Dermis blood vessel endothelial cell (primary cell): ENCODE results near the gene JSRP1. TPM values are rescaled to one million over a fixed set of nuclear protein-coding genes. Genes with fewer than 3 reads are reported as not detected.

Source experiments
- DNase-seq: peaks from one replicate; pipeline ENCODE4 v3.0.0; 2010
- total RNA-seq: library from RNA; depleted of rRNA; stranded (reverse); fragments of >200 nt; gene quantifications from 2 replicates; pipeline ENCODE4 v1.2.3, GENCODE V29; 2014

The JSRP1 gene
- total RNA-seq, 1 donor from 2014 or later: 0.17 TPM

- DNase-seq: no peak
Observed at GRCh38 chr19:2216361-2217225, 39.6 kb downstream of the JSRP1 start.

GRCh38 chr19:2215281-2215751 is 40.9 kb downstream of the JSRP1 start:
- no peak for DNase-seq

- DNase-seq: no peak
Observed at GRCh38 chr19:2214251-2214650, 42.0 kb downstream of the JSRP1 start.

GRCh38 chr19:2213799-2214198 is 42.4 kb downstream of the JSRP1 start:
- DNase-seq: no peak

- no peak for DNase-seq
Observed at GRCh38 chr19:2212861-2213711, 43.1 kb downstream of the JSRP1 start.

GRCh38 chr19:2210987-2211740 is 45.1 kb downstream of the JSRP1 start:
- DNase-seq: no peak

GRCh38 chr19:2210206-2210605 is 46.0 kb downstream of the JSRP1 start:
- no peak for DNase-seq

- DNase-seq: no peak
Observed at GRCh38 chr19:2209408-2209807, 46.8 kb downstream of the JSRP1 start.

GRCh38 chr19:2208975-2209374 is 47.2 kb downstream of the JSRP1 start:
- DNase-seq: no peak

GRCh38 chr19:2207991-2208860 is 48.0 kb downstream of the JSRP1 start:
- DNase-seq: peak; percentile 75

GRCh38 chr19:2207008-2207407 is 49.2 kb downstream of the JSRP1 start:
- no peak for DNase-seq

GRCh38 chr19:2202366-2202765 is 53.9 kb downstream of the JSRP1 start:
- DNase-seq: no peak

Other genes starting within 250 kb of the JSRP1 start
- 51.7 and 135 TPM in 2 replicates for gene BTBD2, start 240.7 kb downstream of the JSRP1 start, total RNA-seq
- 147 and 289 TPM in 2 replicates for gene MKNK2, start 205.2 kb downstream of the JSRP1 start, total RNA-seq
- gene MOB3A, start 160.1 kb downstream of the JSRP1 start, total RNA-seq: 26.4 and 54.0 TPM in 2 replicates
- 0.65 and 1.5 TPM in 2 replicates for gene IZUMO4, start 159.5 kb downstream of the JSRP1 start, total RNA-seq
- gene AP3D1, start 104.9 kb downstream of the JSRP1 start, total RNA-seq: 75.7 and 137 TPM in 2 replicates
- gene DOT1L, start 92.5 kb downstream of the JSRP1 start, total RNA-seq: 5.4 and 8.8 TPM in 2 replicates
- gene PLEKHJ1, start 20.1 kb downstream of the JSRP1 start, total RNA-seq: 64.0 and 84.9 TPM in 2 replicates
- 43.4 and 93.6 TPM in 2 replicates for gene SF3A2, start 19.6 kb downstream of the JSRP1 start, total RNA-seq
- gene AMH, start 7.1 kb downstream of the JSRP1 start, total RNA-seq: 1.3 and 1.5 TPM in 2 replicates
- 0.17 and 0.19 TPM in 2 replicates for gene PEAK3, start 25.8 kb upstream of the JSRP1 start, total RNA-seq
- not detected in 2 replicates for gene LINGO3, start 51.7 kb upstream of the JSRP1 start, total RNA-seq
- 114 and 166 TPM in 2 replicates for gene LSM7, start 72.2 kb upstream of the JSRP1 start, total RNA-seq
- 32.1 and 33.2 TPM in 2 replicates for gene SPPL2B, start 72.3 kb upstream of the JSRP1 start, total RNA-seq
- under 0.01 and 0.14 TPM in 2 replicates for gene TMPRSS9, start 103.8 kb upstream of the JSRP1 start, total RNA-seq
- gene TIMM13, start 171.2 kb upstream of the JSRP1 start, total RNA-seq: 48.3 and 53.5 TPM in 2 replicates
- 57.3 and 179 TPM in 2 replicates for gene LMNB2, start 200.5 kb upstream of the JSRP1 start, total RNA-seq
- 53.4 and 114 TPM in 2 replicates for gene GADD45B, start 219.7 kb upstream of the JSRP1 start, total RNA-seq